Measurements from ENCODE around the gene ZNF512B. TPM values are rescaled to one million over a fixed set of nuclear protein-coding genes. Genes with fewer than 3 reads are reported as not detected.

The ZNF512B gene
- total and polyA plus RNA-seq, 2 experiments from 2014 or later: 6.1 to 28.8 TPM

- TF ChIP-seq EZH2 (IDR thresholded peaks at IDR 0.05; ENCODE audit: low read depth, unreplicated experiment) (no peak), CREB1 (CRISPR knock-in tag; IDR thresholded peaks at IDR 0.05; ENCODE audit: low read depth) (no peak), NANOG (IDR thresholded peaks at IDR 0.05; ENCODE audit: borderline replicate concordance) (no peak), ETS1 (IDR thresholded peaks at IDR 0.05) (no peak)
These were observed 17.6 kb downstream of the ZNF512B start (continued) for GRCh38 chr20:63952210-63952535.

GRCh38 chr20:63951398-63952209 is 18.1 kb downstream of the ZNF512B start:
- peaks cover 26% of the 10 kb centered on the region for H4K20me1 ChIP-seq (replicated peaks; ENCODE audit: insufficient read depth)
- peaks cover 13% of the 10 kb centered on the region for H3F3A ChIP-seq (replicated peaks; ENCODE audit: low read depth)
- Mint-ChIP-seq H3K27me3 (ENCODE audit: insufficient read depth, low read depth, poor library complexity) (peaks cover 28% of the 10 kb centered on the region), H3K27ac (no peak overlapping the region), H3K9me3 (peaks cover 8% of the 10 kb centered on the region; the same call in 1 of the 3 replicates), H3K36me3 (ENCODE audit: low read depth) (peaks cover 8% of the 10 kb centered on the region; the same call in 1 of the 3 replicates), H3K4me3 (no peak overlapping the region), H3K4me1 (peaks cover 32% of the 10 kb centered on the region)
- no peak overlapping the region for H2AFZ ChIP-seq
- H3K4me1 ChIP-seq (ENCODE audit: insufficient read depth): peaks cover 13% of the 10 kb centered on the region; the same call in 1 of the 2 replicates
- no peak for DNase-seq (ENCODE audit: low spot score)
- no peaks in the 10 kb centered on the region for H3K36me3 ChIP-seq (ENCODE audit: insufficient read depth)
- ATAC-seq: no peak
- H3K4me2 ChIP-seq: no peak overlapping the region
- no peaks in the 10 kb centered on the region for H3K27me3 ChIP-seq (ENCODE audit: insufficient read depth)
- peaks cover 87% of the 10 kb centered on the region for H3K79me2 ChIP-seq (replicated peaks; ENCODE audit: insufficient read depth)
- no peak overlapping the region for H3K27ac ChIP-seq (ENCODE audit: low read depth)
- no peak overlapping the region for H3K4me3 ChIP-seq
- H3K9me2 ChIP-seq (ENCODE audit: insufficient read depth): no peaks in the 10 kb centered on the region
- TF ChIP-seq ZNF331 (CRISPR knock-in tag; IDR thresholded peaks at IDR 0.05; ENCODE audit: low read depth) (no peak), ZNF462 (CRISPR knock-in tag; IDR thresholded peaks at IDR 0.05) (no peak), CREB1 (CRISPR knock-in tag; IDR thresholded peaks at IDR 0.05; ENCODE audit: low read depth) (no peak), STAT1 (IDR thresholded peaks at IDR 0.05; ENCODE audit: unreplicated experiment) (no peak), REST (IDR thresholded peaks at IDR 0.05; ENCODE audit: unreplicated experiment) (no peak), ETS1 (IDR thresholded peaks at IDR 0.05) (no peak), CTCF (conservative IDR thresholded peaks at IDR 0.05; ENCODE audit: low read depth in 2 of 2) (no peak), JUNB (IDR thresholded peaks at IDR 0.05; ENCODE audit: unreplicated experiment) (no peak)
